Gastroesophageal sphincter (tissue), 4 donors: ENCODE data around the gene TP53BP2. TPM values are rescaled to one million over a fixed set of nuclear protein-coding genes. Genes with fewer than 3 reads are reported as not detected.
"Not testable (repeated sequence)": the region's sequence is repeated elsewhere in the genome, so short reads cannot be mapped to it uniquely, and the experiment has no call there.

Experiments used
- ATAC-seq: fragments of 150-250 bp; one replicate; pipeline ENCODE4 v1.9.1; 2016; ENCODE audit warnings: mild to moderate bottlenecking, moderate library complexity
- H3K27ac ChIP-seq, 4 donors: fragments of 200-600 bp; sonication (generic) in 3 of 4; 1 replicate in 3 of 4; 2 replicates in 1 of 4; pipeline ENCODE4 v1.5.1; 2016 to 2019
- H3K27me3 ChIP-seq: fragments of 200-600 bp; sonication (generic); one replicate; pipeline ENCODE4 v1.5.1; 2019
- H3K36me3 ChIP-seq, 2 donors: fragments of 200-600 bp; sonication (generic); one replicate each; pipeline ENCODE4 v1.5.1; 2019; ENCODE audit warnings: control low read depth in 1 of 2
- H3K4me1 ChIP-seq, 3 donors: fragments of 200-600 bp; sonication (generic); 1 replicate in 2 of 3; 2 replicates in 1 of 3; pipeline ENCODE4 v1.5.1; 2016 to 2019; ENCODE audit warnings: control low read depth in 2 of 3
- H3K4me3 ChIP-seq, 2 donors: fragments of 200-600 bp; sonication (generic); one replicate each; pipeline ENCODE4 v1.5.1; 2019; ENCODE audit warnings: mild to moderate bottlenecking in 1 of 2, moderate library complexity in 1 of 2
- H3K9me3 ChIP-seq, 3 donors: fragments of 200-600 bp; sonication (generic); one replicate each; pipeline ENCODE4 v1.5.1; 2017 to 2019; ENCODE audit warnings: control low read depth in 2 of 3
- EP300 ChIP-seq: sonication (generic); formaldehyde crosslinking; IDR thresholded peaks from one replicate; pipeline ENCODE4 v1.6.1; 2017; ENCODE audit warnings: antibody characterized with exemption, mild to moderate bottlenecking
- POLR2A ChIP-seq, 2 donors: fragments of 450-650 bp; IDR thresholded peaks; one replicate each; pipeline ENCODE4 v1.6.1; 2017; ENCODE audit warnings: antibody characterized with exemption in 2 of 2, mild to moderate bottlenecking in 2 of 2, moderate library complexity in 1 of 2
- POLR2AphosphoS5 ChIP-seq: sonication (generic); formaldehyde crosslinking; IDR thresholded peaks from one replicate; pipeline ENCODE4 v1.6.1; 2017; ENCODE audit warnings: antibody characterized with exemption
- WGBS, 2 donors: methylation state at CpG; one replicate each; pipeline ENCODE4 v1.1.5; 2018; ENCODE audit warnings: low coverage in 1 of 2; 5-methylcytosine and 5-hydroxymethylcytosine counted together
- total RNA-seq, 4 donors: library from RNA; depleted of rRNA; stranded (reverse); fragments of >200 nt; gene quantifications; one replicate each; pipeline ENCODE4 v1.1.0, GENCODE V29; 2016
- TF ChIP-seq, protein P1 (sequence below), 4 experiments: fragments of 200-600 bp in 2 of 4; fragments of 450-650 bp in 2 of 4; sonication (generic) in 1 of 4; IDR thresholded peaks; one replicate each; pipeline ENCODE4 v1.5.1; 2017 to 2019; ENCODE audit warnings: antibody characterized with exemption in 4 of 4, mild to moderate bottlenecking in 2 of 4, moderate library complexity in 2 of 4

Gene TP53BP2
- total RNA-seq, 4 donors from 2014 or later = 30.0 to 85.3 (median 52.3) TPM

DNA sequence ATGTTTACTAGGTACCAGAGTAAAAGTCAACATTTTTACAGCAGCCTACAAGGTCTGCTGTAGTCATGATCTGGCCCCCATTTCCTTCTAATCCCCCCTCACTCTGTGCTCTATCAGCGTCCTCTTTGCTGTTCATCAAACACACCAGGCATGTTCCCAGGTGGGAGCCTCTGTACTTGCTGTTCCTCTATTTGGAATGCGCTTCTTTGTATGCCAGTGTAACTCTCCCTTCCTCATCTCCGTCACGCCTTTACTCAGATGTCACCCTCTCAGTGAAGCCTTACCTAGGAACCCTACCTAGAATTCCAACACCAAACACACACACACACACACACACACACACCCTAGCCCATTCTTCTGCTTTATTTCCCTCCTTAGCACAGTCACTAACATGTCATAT is 21.0 kb downstream of the TP53BP2 start:
- TF ChIP-seq POLR2A (IDR thresholded peaks at IDR 0.05) (no peak), POLR2AphosphoS5 (no peak), EP300 (no peak)
- TF ChIP-seq, protein P1, sequence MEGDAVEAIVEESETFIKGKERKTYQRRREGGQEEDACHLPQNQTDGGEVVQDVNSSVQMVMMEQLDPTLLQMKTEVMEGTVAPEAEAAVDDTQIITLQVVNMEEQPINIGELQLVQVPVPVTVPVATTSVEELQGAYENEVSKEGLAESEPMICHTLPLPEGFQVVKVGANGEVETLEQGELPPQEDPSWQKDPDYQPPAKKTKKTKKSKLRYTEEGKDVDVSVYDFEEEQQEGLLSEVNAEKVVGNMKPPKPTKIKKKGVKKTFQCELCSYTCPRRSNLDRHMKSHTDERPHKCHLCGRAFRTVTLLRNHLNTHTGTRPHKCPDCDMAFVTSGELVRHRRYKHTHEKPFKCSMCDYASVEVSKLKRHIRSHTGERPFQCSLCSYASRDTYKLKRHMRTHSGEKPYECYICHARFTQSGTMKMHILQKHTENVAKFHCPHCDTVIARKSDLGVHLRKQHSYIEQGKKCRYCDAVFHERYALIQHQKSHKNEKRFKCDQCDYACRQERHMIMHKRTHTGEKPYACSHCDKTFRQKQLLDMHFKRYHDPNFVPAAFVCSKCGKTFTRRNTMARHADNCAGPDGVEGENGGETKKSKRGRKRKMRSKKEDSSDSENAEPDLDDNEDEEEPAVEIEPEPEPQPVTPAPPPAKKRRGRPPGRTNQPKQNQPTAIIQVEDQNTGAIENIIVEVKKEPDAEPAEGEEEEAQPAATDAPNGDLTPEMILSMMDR (IDR thresholded peaks at IDR 0.05) = no peak
- ATAC-seq = no peak
- H3K4me3 ChIP-seq = no peak overlapping the region
- 84 to 89% methylated on average over 4 of the region's 4 CpGs for WGBS, 2 donors
- no peak overlapping the region for H3K27ac ChIP-seq
- H3K27me3 ChIP-seq = no peaks in the 10 kb centered on the region
- H3K4me1 ChIP-seq = peaks cover 0 to 53% (median 6%) of the 10 kb centered on the region in 3 donors
- H3K9me3 ChIP-seq = no peaks in the 10 kb centered on the region
- H3K36me3 ChIP-seq = peaks cover 0 to 12% of the 10 kb centered on the region in 2 donors

DNA sequence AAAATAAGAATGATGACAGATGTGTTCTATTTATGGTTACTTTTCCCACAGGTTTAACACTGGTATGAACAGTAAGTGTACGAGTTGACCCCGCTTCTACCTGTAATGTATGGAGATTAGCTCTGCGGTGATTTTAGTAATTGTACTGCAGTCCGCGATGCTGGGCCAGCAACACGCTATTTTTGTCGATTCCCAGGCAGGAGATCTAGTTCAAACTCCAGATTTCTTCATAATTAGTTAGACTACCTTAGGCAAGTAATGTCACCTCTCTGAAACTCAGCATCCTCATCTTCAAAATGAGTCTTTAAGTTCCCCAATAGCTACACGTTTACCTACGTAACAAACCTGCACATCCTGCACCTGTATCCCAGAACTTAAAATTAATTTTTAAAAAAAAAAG is 21.5 kb downstream of the TP53BP2 start:
- WGBS, 2 donors = 86 to 92% methylated on average over 2 to 9 of the region's 9 CpGs
- Histone ChIP-seq H3K9me3 (no peaks in the 10 kb centered on the region), H3K36me3 (peaks cover 0 to 14% of the 10 kb centered on the region in 2 donors), H3K4me1 (peaks cover 0 to 57% (median 6%) of the 10 kb centered on the region in 3 donors), H3K4me3 (no peak overlapping the region), H3K27me3 (no peaks in the 10 kb centered on the region), H3K27ac (no peak overlapping the region)
- no peak for TF ChIP-seq EP300
- no peak for TF ChIP-seq POLR2A (IDR thresholded peaks at IDR 0.05)
- TF ChIP-seq, protein P1 (IDR thresholded peaks at IDR 0.05) = no peak
- no peak for TF ChIP-seq POLR2AphosphoS5
- no peak for ATAC-seq

DNA sequence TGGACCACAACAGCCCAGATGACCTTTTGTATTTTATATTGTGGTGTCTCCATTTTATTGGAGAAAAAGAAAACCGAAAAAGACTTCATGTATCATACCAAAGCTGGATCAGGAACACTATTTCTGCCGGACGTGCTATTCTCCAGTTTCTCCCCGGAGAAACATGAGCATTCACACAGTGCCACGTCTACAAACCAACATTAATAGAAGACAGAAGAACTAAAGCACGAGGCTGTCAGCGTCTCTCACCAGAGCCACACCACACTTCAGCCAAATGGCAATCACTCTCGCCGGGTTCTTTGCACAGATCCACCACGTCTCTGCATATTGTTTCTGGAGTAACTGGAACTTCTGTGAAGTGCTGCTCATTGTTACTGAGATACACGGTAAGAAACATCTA is 24.8 kb downstream of the TP53BP2 start:
- peaks cover 0 to 30% of the 10 kb centered on the region in 2 donors for H3K36me3 ChIP-seq
- no peaks in the 10 kb centered on the region for H3K9me3 ChIP-seq
- peaks cover 0 to 47% (median 1%) of the 10 kb centered on the region in 3 donors for H3K4me1 ChIP-seq
- no peak overlapping the region for H3K27ac ChIP-seq
- no peaks in the 10 kb centered on the region for H3K27me3 ChIP-seq
- WGBS, 2 donors = 81 to 86% methylated on average over 9 to 11 of the region's 11 CpGs
- no peak for ATAC-seq
- no peak overlapping the region for H3K4me3 ChIP-seq
- no peak for TF ChIP-seq POLR2AphosphoS5
- TF ChIP-seq, protein P1 (IDR thresholded peaks at IDR 0.05) = no peak
- TF ChIP-seq EP300 = no peak
- TF ChIP-seq POLR2A (IDR thresholded peaks at IDR 0.05) = no peak

DNA sequence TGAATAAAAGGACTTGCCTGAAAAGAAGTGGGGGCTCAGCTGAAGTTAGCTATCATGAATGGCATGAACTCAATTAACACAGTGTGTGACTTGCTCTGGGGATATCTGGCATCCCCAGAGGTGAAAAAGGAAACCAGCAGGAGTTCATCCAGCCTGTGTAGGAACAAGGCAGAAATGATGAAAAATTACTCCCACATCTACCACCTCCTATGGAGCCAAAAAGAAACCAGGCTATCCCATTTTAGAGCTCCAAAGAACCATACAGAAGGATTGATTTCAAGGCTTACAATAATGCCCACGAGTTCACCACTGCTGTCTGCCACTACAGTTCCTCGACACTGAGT is 25.3 kb downstream of the TP53BP2 start:
- no peak overlapping the region for H3K4me3 ChIP-seq
- no peaks in the 10 kb centered on the region for H3K27me3 ChIP-seq
- 71 to 92% methylated on average over 1 to 2 of the region's 2 CpGs for WGBS, 2 donors
- ATAC-seq = no peak
- H3K4me1 ChIP-seq = peaks cover 0 to 47% (median 0%) of the 10 kb centered on the region in 3 donors
- peak overlapping the region in 1 of 4 donors; percentile 33 for H3K27ac ChIP-seq
- TF ChIP-seq, protein P1 (IDR thresholded peaks at IDR 0.05) = no peak
- TF ChIP-seq EP300 (no peak), POLR2AphosphoS5 (no peak), POLR2A (IDR thresholded peaks at IDR 0.05) (no peak)
- H3K9me3 ChIP-seq = no peaks in the 10 kb centered on the region
- peaks cover 0 to 30% of the 10 kb centered on the region in 2 donors for H3K36me3 ChIP-seq

DNA sequence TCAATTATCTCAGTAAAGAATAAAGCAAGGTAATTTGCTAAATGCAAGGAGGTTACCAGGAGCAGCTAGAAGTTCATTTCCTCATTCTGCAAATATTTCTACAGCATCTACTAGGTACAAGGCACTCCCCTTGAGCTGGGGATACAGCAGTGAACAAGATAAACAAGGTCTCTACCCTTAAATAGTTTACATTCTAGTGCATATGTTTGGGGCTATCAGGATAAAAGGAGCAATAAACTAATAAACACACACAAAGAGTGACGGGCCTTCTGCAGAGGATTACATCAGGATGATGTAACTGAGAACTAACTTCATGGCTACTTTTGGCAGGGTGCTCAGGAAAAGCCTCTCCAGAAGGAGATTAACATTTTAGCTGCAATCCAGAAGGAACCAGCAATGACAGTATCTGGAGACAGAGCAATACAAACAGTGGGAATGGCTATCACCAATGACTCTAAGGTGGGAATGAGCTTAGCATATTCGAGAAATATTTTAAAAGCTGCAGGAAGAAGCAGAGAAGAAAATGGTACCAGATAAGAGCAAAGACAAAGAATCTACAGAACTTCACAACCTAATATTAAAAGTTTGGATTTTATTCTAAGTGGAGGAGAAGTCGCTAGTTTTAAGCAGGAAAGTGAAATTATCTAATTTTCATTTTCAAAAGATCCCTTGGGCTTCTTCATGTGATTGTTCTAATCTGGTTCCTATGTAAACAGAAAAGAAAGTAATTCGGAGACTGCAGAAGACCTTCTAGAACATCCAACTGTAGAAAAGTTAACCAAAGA is 25.8 kb downstream of the TP53BP2 start:
- peak overlapping the region in 1 of 4 donors; percentile 33 for H3K27ac ChIP-seq
- peak; percentile 60 for ATAC-seq
- H3K9me3 ChIP-seq = no peaks in the 10 kb centered on the region
- H3K36me3 ChIP-seq = peaks cover 0 to 30% of the 10 kb centered on the region in 2 donors
- TF ChIP-seq, protein P1 (IDR thresholded peaks at IDR 0.05) = no peak
- TF ChIP-seq EP300 (no peak), POLR2A (IDR thresholded peaks at IDR 0.05) (no peak), POLR2AphosphoS5 (no peak)
- H3K4me1 ChIP-seq = peaks cover 0 to 49% (median 0%) of the 10 kb centered on the region in 3 donors
- H3K27me3 ChIP-seq = no peaks in the 10 kb centered on the region
- H3K4me3 ChIP-seq = no peak overlapping the region
- WGBS, 2 donors = 32 to 51% methylated on average over 4 of the region's 4 CpGs

DNA sequence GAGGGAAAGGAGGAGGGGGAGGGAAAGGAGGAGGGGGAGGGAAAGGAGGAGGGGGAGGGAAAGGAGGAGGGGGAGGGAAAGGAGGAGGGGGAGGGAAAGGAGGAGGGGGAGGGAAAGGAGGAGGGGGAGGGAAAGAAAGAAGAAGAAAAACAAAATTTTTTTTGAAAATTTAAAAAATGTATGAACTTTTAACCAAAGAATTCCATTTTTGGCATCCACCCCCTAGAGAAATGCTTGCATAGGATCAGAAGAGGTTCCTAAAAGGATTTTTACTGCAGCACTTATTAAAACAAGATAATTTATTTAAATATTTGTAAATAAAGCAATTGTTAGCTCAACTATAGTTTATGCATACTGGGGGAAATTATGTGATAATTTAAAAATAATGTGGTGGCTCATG is 28.5 kb downstream of the TP53BP2 start:
- H3K4me3 ChIP-seq, H3K9me3 ChIP-seq, H3K27ac ChIP-seq, ATAC-seq, H3K27me3 ChIP-seq: not testable (repeated sequence)
- Histone ChIP-seq H3K4me1 (peaks cover 0 to 41% (median 0%) of the 10 kb centered on the region in 3 donors), H3K36me3 (peaks cover 0 to 49% of the 10 kb centered on the region in 2 donors)
